SW480 (cell line): Measurements from ENCODE around the gene SUPT4H1.
A peak's percentile ranks its signal among the peaks of the same experiment; 100 is the strongest.

Source experiments
- DNase-seq: peaks from one replicate; pipeline ENCODE4 v3.0.0-alpha.2; 2016; ENCODE audit warnings: low spot score

The SUPT4H1 gene

GRCh38 chr17:58339755-58340404 lies 12.1 kb downstream of the SUPT4H1 start:
- DNase-seq = no peak

GRCh38 chr17:58338841-58339754 lies 12.9 kb downstream of the SUPT4H1 start:
- DNase-seq = peak; percentile 71

GRCh38 chr17:58338454-58338840 lies 13.6 kb downstream of the SUPT4H1 start:
- no peak for DNase-seq

- DNase-seq = peak; percentile 88
Observed at GRCh38 chr17:58337600-58338453, 14.2 kb downstream of the SUPT4H1 start.

GRCh38 chr17:58337210-58337599 lies 14.8 kb downstream of the SUPT4H1 start:
- no peak for DNase-seq

GRCh38 chr17:58336456-58337209 lies 15.4 kb downstream of the SUPT4H1 start:
- DNase-seq = peak; percentile 44

GRCh38 chr17:58335779-58336455 lies 16.1 kb downstream of the SUPT4H1 start:
- peak; percentile 76 for DNase-seq

- no peak for DNase-seq
Observed at GRCh38 chr17:58335061-58335731, 16.8 kb downstream of the SUPT4H1 start.

- no peak for DNase-seq
Observed at GRCh38 chr17:58334661-58335060, 17.3 kb downstream of the SUPT4H1 start.

- DNase-seq = no peak
Observed at GRCh38 chr17:58334256-58334655, 17.7 kb downstream of the SUPT4H1 start.

GRCh38 chr17:58333736-58334207 lies 18.2 kb downstream of the SUPT4H1 start:
- no peak for DNase-seq

GRCh38 chr17:58332778-58333735 lies 18.9 kb downstream of the SUPT4H1 start:
- DNase-seq = no peak

- no peak for DNase-seq
Observed at GRCh38 chr17:58331815-58332777, 19.9 kb downstream of the SUPT4H1 start.

GRCh38 chr17:58330997-58331814 lies 20.8 kb downstream of the SUPT4H1 start:
- DNase-seq = no peak

- DNase-seq = no peak
Observed at GRCh38 chr17:58330538-58330996, 21.4 kb downstream of the SUPT4H1 start.

- no peak for DNase-seq
Observed at GRCh38 chr17:58329810-58330537, 22.0 kb downstream of the SUPT4H1 start.
